GM19452 (cell line): ENCODE measurements around the gene SPATA13.
"Not testable (repeated sequence)": the region's sequence is repeated elsewhere in the genome, so short reads cannot be mapped to it uniquely, and the experiment has no call there.

Source experiments
- ATAC-seq: cut with Tn5 transposase; IDR thresholded peaks from one replicate; pipeline ENCODE4 v1.9.1; 2021; ENCODE audit not compliant: unreplicated experiment

SPATA13 gene

DNA sequence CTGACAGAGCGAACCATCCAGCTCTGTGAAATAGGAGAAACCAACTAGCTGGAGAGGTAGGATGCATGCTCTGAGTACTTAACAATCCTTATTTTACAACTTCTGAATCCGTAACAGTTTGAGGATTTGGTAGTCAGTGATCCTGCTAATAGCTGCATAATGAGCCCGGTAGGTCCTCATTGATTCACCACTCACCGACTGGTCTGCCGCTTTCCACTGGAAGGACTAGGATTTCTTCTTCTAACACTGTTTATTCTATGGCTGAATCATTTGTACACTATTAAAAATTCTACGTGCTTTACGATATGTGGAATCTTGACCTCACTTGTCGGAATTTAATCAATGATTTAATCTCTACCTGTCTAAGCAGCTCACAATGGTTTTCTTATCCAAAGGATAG lies 33.9 kb downstream of the SPATA13 start:
- ATAC-seq = no peak

DNA sequence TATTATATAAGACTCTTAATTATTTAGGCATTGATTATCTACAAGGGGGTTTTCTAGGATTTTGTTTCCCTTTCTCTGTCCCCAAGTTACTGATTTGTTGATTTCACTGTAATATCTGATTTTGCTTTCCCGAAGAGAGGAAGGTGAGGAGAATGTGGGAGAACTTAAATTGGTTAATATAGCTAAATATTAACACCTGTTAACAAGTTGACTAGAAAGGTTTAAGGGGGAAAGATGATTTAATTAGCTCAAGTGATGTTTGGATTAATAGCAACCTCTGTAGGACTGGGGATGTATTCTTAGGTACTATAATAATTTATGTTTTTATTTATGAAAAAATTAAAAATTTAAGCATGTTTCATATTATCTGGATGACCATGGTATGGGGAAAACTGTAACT lies 35.1 kb downstream of the SPATA13 start:
- no peak for ATAC-seq

GRCh38 chr13:24196593-24197197 lies 36.2 kb downstream of the SPATA13 start:
- no peak for ATAC-seq

DNA sequence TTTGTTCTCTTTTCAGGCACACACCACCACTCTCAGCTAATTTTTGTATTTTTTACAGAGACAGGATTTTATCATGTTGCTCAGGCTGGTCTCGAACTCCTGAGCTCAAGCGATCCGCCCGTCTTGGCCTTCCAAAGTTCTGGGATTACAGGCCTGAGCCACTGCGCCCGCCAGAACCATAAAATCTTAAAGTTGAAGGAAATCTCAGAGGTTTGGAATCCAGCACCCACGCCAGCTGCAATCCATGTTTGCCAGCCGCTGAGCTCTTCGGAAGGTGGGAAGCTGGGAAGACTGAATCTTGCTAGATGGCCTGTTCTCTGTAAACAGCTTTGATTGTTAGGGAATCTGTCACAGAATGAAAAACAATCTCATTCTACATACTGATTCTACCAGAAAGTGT lies 38.5 kb downstream of the SPATA13 start:
- no peak for ATAC-seq

DNA sequence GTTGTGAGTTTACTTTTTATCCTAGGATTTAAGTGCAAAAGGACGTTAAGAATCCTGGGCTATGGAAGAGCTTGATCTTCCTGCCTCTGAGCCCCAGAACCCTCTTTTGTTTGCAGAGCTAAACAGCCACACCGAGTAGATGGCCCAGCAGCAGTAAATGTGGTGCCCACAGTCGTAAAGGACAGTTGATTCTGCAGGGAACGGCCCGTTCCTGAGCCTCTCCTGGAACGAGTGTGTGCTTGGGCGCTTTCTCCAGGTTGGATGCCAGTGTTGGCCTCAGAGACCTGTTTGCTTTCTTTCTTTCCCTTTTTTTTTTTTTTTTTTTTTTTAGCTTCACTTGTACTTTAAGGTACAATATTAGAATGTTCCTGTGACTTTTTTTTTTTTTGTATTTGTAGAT lies 41.7 kb downstream of the SPATA13 start:
- no peak for ATAC-seq

GRCh38 chr13:24203273-24203672 lies 42.8 kb downstream of the SPATA13 start:
- ATAC-seq = no peak

DNA sequence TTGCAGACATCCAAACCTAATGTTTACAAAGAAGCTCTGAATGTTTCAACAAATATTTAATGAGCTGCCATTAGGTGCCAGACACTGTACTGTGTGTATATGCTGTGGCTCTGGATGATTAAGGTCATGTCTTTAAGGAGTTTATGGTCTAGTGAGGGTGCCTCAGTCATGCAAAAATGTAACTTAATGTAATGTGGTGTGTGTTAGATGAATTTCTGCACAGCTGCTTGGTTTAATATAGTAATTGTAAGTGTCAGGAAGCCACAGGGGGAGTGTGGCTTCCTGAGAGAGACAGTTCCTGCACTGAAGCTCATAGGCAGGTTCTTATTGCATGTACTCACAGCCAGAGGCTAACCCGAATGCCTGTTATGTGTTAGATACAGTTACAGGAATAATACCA lies 43.3 kb downstream of the SPATA13 start:
- ATAC-seq = no peak

GRCh38 chr13:24205076-24205475 lies 44.6 kb downstream of the SPATA13 start:
- ATAC-seq = not testable (repeated sequence)

GRCh38 chr13:24207841-24208667 lies 47.5 kb downstream of the SPATA13 start:
- no peak for ATAC-seq

DNA sequence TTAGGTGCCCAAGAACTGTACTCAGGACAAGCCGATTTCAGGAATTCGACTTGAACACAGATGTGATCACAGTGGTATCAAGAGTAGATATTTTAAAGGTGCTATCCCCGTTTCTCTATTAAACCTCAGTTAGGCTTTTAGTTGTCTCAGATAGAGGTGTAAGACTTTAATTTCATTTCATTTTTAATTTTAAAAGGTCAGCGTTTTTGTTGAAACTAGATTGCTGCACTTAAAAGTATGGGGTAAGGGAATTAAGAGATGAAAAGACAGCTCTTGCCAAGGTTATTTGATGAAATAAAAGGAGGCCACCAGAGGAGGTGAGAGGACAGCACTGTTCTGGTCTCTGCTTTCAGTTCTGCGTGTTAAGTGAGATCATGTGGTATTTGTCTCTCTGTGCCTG lies 48.6 kb downstream of the SPATA13 start:
- ATAC-seq = no peak

- no peak for ATAC-seq
Measured at GRCh38 chr13:24212254-24212653, 51.7 kb downstream of the SPATA13 start.

GRCh38 chr13:24212674-24213073 lies 52.2 kb downstream of the SPATA13 start:
- ATAC-seq = no peak

GRCh38 chr13:24213932-24214331 lies 53.4 kb downstream of the SPATA13 start:
- no peak for ATAC-seq

DNA sequence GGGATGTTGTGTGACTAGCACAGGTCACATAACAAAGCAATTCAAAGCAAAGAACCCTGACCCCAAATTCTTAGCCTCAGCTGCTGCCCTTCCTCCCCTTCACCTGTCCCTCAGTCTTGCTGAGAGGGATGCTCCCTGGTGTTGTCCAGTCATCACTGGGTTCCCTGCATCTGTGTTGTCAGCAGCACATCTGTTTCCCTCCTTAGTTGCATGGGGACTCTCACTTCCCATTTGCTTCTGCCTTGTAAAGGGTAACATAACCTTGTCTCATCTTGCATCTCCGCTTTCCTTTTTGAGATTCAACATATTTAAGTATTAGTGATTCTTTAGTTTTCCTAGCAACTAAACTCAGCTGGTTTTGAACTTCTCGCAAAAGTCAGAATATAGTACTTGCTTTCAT lies 54.0 kb downstream of the SPATA13 start:
- ATAC-seq = peak; percentile 41

DNA sequence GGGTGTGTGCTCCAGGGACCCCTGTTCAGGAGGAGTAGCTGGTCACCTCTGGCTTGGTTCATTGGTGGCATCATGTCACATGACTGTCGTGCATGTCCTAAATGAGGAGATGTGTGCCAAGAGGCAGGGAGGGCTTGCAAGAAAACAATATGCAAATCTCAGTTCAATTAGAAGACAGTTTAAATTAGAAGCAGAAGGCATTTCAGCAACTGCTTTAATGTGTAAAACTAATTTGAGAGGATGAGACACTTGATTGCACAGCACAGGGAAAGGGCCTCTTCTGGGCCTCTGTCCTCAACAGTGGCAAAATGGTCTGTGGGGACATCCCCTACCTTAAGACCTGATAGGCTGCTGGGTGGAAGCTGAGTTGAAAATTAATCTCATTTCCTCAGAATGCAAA lies 54.6 kb downstream of the SPATA13 start:
- ATAC-seq = peak; percentile 77

- ATAC-seq = no peak
Measured at GRCh38 chr13:24215732-24216131, 55.2 kb downstream of the SPATA13 start.

DNA sequence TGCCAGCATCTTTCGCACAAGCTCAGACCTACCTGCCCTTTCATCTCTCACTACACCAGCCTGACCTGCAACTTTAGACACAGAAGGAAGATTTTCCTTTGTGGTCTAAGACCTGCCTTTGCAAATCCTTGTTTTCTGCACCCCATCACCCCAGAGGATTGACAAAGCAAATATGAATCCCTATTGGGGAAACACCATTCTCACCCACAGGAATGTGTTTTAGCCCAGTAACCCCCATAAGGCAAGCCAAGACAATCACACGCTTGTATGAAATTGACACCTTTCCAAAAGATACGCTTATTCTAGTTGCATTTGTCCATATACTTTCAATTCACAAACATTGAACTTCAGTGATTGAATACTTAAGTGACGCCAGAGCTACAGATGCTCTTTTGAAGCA lies 55.7 kb downstream of the SPATA13 start:
- no peak for ATAC-seq

GRCh38 chr13:24216779-24217178 lies 56.3 kb downstream of the SPATA13 start:
- ATAC-seq = not testable (repeated sequence)

DNA sequence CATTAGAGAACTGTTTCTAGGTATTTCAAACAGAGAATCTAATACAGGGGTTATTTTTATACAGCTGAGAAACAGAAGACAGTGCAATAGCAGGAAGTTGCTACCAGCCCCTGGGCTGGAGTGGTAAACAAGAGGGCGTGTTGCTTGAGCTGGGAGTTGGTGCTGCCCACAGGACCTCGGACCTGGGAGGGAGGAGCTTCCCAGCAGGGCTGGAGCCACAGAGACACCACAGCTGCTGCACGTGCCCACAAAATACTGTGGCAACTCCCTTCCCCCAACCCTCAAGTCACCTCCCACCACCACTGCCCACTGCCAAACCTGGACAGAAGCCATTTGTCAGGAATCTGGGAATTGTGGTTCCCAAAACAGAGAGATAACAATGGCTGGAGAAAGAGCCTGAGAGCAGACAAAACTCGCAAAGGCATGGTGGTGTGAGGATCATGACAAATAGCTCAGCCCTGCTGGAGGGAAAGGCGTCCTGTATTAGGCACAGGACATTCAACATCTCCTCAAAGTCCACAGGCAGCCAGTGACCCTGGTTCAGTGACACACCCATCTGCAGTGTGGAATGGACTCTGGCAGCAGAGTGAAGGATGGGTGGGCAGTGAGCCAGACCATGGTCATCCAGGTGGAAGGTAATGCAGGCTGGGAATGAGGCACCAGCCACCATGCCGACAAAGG lies 57.2 kb downstream of the SPATA13 start:
- no peak for ATAC-seq

- ATAC-seq = no peak
Measured at GRCh38 chr13:24218338-24218737, 57.8 kb downstream of the SPATA13 start.

DNA sequence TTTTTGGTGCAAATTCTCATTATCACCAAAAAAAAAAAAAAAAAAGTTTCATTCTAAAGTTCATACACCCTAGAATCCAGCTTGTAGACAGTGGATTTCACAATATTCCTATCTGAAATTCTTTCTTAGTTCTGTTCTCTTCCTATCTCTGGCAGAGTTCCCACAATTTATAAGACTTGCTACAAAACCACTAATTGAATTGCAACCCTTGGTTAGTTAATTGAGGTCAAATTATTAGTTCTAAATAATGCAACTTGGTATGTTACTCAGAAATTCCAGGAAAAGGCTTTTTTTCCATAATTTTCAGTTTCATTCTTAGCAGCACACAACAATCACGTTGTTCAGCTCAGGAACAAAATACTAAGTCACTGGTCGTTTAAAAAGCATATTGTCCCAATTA lies 58.5 kb downstream of the SPATA13 start:
- no peak for ATAC-seq

GRCh38 chr13:24220086-24220703 lies 59.7 kb downstream of the SPATA13 start:
- peak; percentile 44 for ATAC-seq
